ENCODE results near the gene FARS2.

The FARS2 gene

GRCh38 chr6:5598123-5598522 lies 336.8 kb downstream of the FARS2 start:
- no peak for DNase-seq

- no peak for DNase-seq
These were observed 337.8 kb downstream of the FARS2 start for GRCh38 chr6:5599127-5599526.

- DNase-seq = no peak
These were observed 344.6 kb downstream of the FARS2 start for GRCh38 chr6:5605937-5606336.

- DNase-seq = peak; percentile 42
These were observed 345.2 kb downstream of the FARS2 start for GRCh38 chr6:5606546-5606945.

GRCh38 chr6:5610640-5611039 lies 349.3 kb downstream of the FARS2 start:
- no peak for DNase-seq

GRCh38 chr6:5617179-5617578 lies 355.9 kb downstream of the FARS2 start:
- no peak for DNase-seq

GRCh38 chr6:5619249-5619648 lies 357.9 kb downstream of the FARS2 start:
- no peak for DNase-seq

- no peak for DNase-seq
These were observed 361.1 kb downstream of the FARS2 start for GRCh38 chr6:5622276-5623005.

GRCh38 chr6:5623769-5624168 lies 362.5 kb downstream of the FARS2 start:
- no peak for DNase-seq

GRCh38 chr6:5624256-5624655 lies 362.9 kb downstream of the FARS2 start:
- no peak for DNase-seq

GRCh38 chr6:5626727-5627426 lies 365.6 kb downstream of the FARS2 start:
- no peak for DNase-seq

- DNase-seq = no peak
These were observed 369.3 kb downstream of the FARS2 start for GRCh38 chr6:5630636-5631035.

- no peak for DNase-seq
These were observed 371.1 kb downstream of the FARS2 start for GRCh38 chr6:5632348-5632935.

GRCh38 chr6:5634525-5634924 lies 373.2 kb downstream of the FARS2 start:
- no peak for DNase-seq

- no peak for DNase-seq
These were observed 375.1 kb downstream of the FARS2 start for GRCh38 chr6:5636210-5637030.

GRCh38 chr6:5637714-5638113 lies 376.4 kb downstream of the FARS2 start:
- DNase-seq = no peak

- no peak for DNase-seq
These were observed 377.4 kb downstream of the FARS2 start for GRCh38 chr6:5638666-5639065.

GRCh38 chr6:5639193-5639592 lies 377.9 kb downstream of the FARS2 start:
- DNase-seq = no peak

- no peak for DNase-seq
These were observed 379.3 kb downstream of the FARS2 start for GRCh38 chr6:5640614-5641013.

- DNase-seq = no peak
These were observed 383.3 kb downstream of the FARS2 start for GRCh38 chr6:5644523-5645185.

- DNase-seq = peak; percentile 15
These were observed 384.3 kb downstream of the FARS2 start for GRCh38 chr6:5645328-5646290.

Data from NCI-H1092 treated with DMSO at 0.1 percent for 48 hours (cell line).